ENCODE measurements around the gene UCHL5. TPM values are rescaled to one million over a fixed set of nuclear protein-coding genes. Genes with fewer than 3 reads are reported as not detected.

Gene UCHL5
- total and polyA plus RNA-seq, 2 of the 13 experiments (the other 11 are each of a cell fraction or from before 2014, with no cell fraction given) = 18.2 to 44.1 TPM

GRCh38 chr1:193059282-193060114 lies at the start of gene UCHL5, which contains the start of gene RO60 (continued):
- TF ChIP-seq NR2F6 (IDR thresholded peaks at IDR 0.05) = no peak; the same call in 1 of the 2 replicates
- peak; percentile 62; the same call in 1 of the 2 replicates for TF ChIP-seq NR2F6 (CRISPR knock-in tag; IDR thresholded peaks at IDR 0.05)
- 0 out of 2 replicates have a peak, but pooled peaks have one; percentile 14 for TF ChIP-seq PAX8 (CRISPR knock-in tag; IDR thresholded peaks at IDR 0.05; ENCODE audit: borderline replicate concordance)
- peak; percentile 89 for TF ChIP-seq MYPOP (CRISPR knock-in tag; IDR thresholded peaks at IDR 0.05)
- no peak for TF ChIP-seq HOXA7 (CRISPR knock-in tag; IDR thresholded peaks at IDR 0.05)
- peak; percentile 96 for TF ChIP-seq PHF21A (CRISPR knock-in tag; IDR thresholded peaks at IDR 0.05)
- TF ChIP-seq NFYB (CRISPR knock-in tag; IDR thresholded peaks at IDR 0.05) = peak; percentile 32; the same call in 1 of the 2 replicates
- no peak for TF ChIP-seq MLLT10 (CRISPR knock-in tag; IDR thresholded peaks at IDR 0.05)
- TF ChIP-seq KIAA2018 (CRISPR knock-in tag; IDR thresholded peaks at IDR 0.05; ENCODE audit: borderline replicate concordance) = peak; percentile 77; the same call in 1 of the 2 replicates
- TF ChIP-seq KDM5B (CRISPR knock-in tag; IDR thresholded peaks at IDR 0.05; ENCODE audit: borderline replicate concordance) = peak; percentile 73; the same call in 1 of the 2 replicates
- TF ChIP-seq TBX2 (CRISPR knock-in tag; IDR thresholded peaks at IDR 0.05; ENCODE audit: borderline replicate concordance) = peak; percentile 90
- peak; percentile 80 for TF ChIP-seq SP5 (CRISPR knock-in tag; IDR thresholded peaks at IDR 0.05; ENCODE audit: borderline replicate concordance, low read depth)
- no peak; the same call in none of the 2 replicates for TF ChIP-seq ZNF274 (CRISPR knock-in tag; IDR thresholded peaks at IDR 0.05)
- TF ChIP-seq TBP (CRISPR knock-in tag; IDR thresholded peaks at IDR 0.05) = 0 out of 2 replicates have a peak, but pooled peaks have one; percentile 87
- TF ChIP-seq SNAPC5 (CRISPR knock-in tag; IDR thresholded peaks at IDR 0.05; ENCODE audit: borderline replicate concordance) = 0 out of 2 replicates have a peak, but pooled peaks have one; percentile 58
- 0 out of 2 replicates have a peak, but pooled peaks have one; percentile 71 for TF ChIP-seq PBX3 (CRISPR knock-in tag; IDR thresholded peaks at IDR 0.05; ENCODE audit: borderline replicate concordance)
- TF ChIP-seq NR2F2 (IDR thresholded peaks at IDR 0.05; ENCODE audit: borderline replicate concordance, low read depth) = no peak
- no peak; the same call in 1 of the 2 replicates for TF ChIP-seq ZNF136 (CRISPR knock-in tag; IDR thresholded peaks at IDR 0.05; ENCODE audit: low read depth)
- TF ChIP-seq ZIK1 (CRISPR knock-in tag; IDR thresholded peaks at IDR 0.05; ENCODE audit: borderline replicate concordance, low read depth) = peak; percentile 48

All from HepG2 (cell line).